GM12891 (cell line): ENCODE measurements around the gene RNF151.

ENCODE experiments used
- POLR2A ChIP-seq: IDR thresholded peaks from 2 replicates; pipeline ENCODE4 v1.6.1; 2011; ENCODE audit warnings: low read depth, low read length, control low read depth
- POLR2AphosphoS5 ChIP-seq: IDR thresholded peaks from 2 replicates; pipeline ENCODE4 v1.6.1; 2011; ENCODE audit warnings: low read depth, low read length, control low read depth
- SPI1 ChIP-seq: IDR thresholded peaks from 2 replicates; pipeline ENCODE4 v1.6.1; 2011; ENCODE audit warnings: low read depth, low read length, control low read depth

- TF ChIP-seq POLR2A (no peak), SPI1 (no peak), POLR2AphosphoS5 (no peak)
Observed at GRCh38 chr16:1993731-1994131, 27.1 kb downstream of the RNF151 start.
